Cardiac fibroblast (primary cell): ENCODE data around the gene TTLL1.
A peak's percentile ranks its signal among the peaks of the same experiment; 100 is the strongest.

Experiments used
- DNase-seq, 2 donors: peaks; one replicate each; pipeline versions ENCODE4 v3.0.0 to v3.0.0-alpha.2; 2010; ENCODE audit warnings: low read depth in 2 of 2
- H3K4me3 ChIP-seq, 2 donors: replicated peaks in 1 of 2; 1 replicate in 1 of 2; 2 replicates in 1 of 2; pipeline ENCODE4 v1.5.1; 2011; ENCODE audit warnings: low read depth in 2 of 2, low read length in 2 of 2, mild to moderate bottlenecking in 2 of 2, moderate library complexity in 1 of 2
- CTCF ChIP-seq: IDR thresholded peaks from one replicate; pipeline ENCODE4 v1.5.1; 2011; ENCODE audit warnings: low read depth, mild to moderate bottlenecking, low read length, inconsistent platforms

Gene TTLL1

GRCh38 chr22:43008509-43008908 lies 80.7 kb downstream of the TTLL1 start:
- no peak for DNase-seq
- no peak overlapping the region for H3K4me3 ChIP-seq
- no peak for TF ChIP-seq CTCF

- no peak for TF ChIP-seq CTCF
- no peak overlapping the region for H3K4me3 ChIP-seq
- peak in 1 of 2 donors; percentile 56 for DNase-seq
Measured at GRCh38 chr22:43007519-43008102, 81.6 kb downstream of the TTLL1 start.

DNA sequence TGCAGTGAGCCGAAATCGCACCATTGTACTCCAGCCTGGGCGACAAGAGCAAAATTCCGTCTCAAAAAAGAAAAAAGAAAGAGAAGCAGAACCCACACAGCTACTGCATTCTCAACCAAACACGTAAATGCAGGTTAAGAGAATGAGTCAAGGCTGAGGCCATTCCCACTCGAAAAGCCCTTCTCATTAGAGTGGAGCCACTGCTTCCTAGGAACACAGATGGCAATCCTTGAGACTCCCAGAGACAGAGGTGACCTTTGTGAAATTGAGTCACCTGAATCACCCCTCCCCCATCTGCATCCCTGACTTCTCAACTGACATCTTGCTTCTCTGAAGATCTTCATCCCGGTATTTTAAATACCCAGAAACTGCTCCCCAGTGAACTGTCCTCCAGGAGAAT lies 82.4 kb downstream of the TTLL1 start:
- no peak for DNase-seq
- no peak overlapping the region for H3K4me3 ChIP-seq
- no peak for TF ChIP-seq CTCF

DNA sequence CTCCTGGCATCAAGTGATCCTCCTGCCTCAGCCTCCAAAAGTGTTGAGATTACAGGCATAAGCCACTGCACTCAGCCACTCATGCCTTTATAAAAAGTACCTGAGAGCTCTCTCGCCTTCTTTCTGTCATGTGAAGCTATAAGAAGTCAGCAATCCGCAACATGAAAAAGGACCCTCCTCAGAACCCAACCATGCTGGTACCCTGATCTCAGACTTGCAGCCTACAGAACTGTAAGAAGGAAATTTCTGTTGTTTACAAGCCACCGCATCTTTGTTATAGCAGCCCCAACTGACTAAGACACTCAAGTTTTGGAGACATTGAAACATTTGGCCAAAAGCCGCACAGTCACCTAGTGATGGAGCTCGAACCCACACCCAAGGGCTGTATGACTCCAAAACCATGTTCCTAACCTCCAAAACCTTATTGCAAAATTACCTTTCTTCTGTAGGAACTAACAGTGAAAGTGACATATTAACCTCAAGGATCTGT lies 83.1 kb downstream of the TTLL1 start:
- no peak overlapping the region for H3K4me3 ChIP-seq
- no peak for TF ChIP-seq CTCF
- DNase-seq = no peak

DNA sequence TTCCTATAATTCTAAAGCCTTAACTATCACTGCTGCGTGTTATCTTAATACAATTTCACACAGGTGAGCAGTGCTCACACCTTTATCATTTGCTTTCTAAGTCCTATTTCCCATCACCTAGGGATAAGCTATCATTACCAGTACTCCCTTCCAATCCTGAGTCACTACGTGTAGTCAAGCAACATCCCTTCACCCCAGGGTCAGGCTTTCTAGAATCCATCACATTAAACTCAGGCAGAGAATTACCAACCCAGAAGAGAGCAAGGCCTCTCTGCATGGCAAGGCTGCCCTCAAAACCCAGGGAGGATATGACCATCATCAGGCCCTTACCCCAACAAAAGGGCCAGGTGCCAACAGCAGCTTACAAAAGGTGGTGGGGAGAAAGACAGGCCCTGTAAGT lies 84.1 kb downstream of the TTLL1 start:
- no peak for TF ChIP-seq CTCF
- DNase-seq = no peak

GRCh38 chr22:43004362-43005035 lies 84.7 kb downstream of the TTLL1 start:
- H3K4me3 ChIP-seq = no peak overlapping the region
- no peak for TF ChIP-seq CTCF
- DNase-seq = peak in 1 of 2 donors; percentile 65

More for the DNA sequence above, 84.1 kb downstream of the TTLL1 start:
- H3K4me3 ChIP-seq = no peak overlapping the region
